ENCODE data around the gene IL20.

DNA sequence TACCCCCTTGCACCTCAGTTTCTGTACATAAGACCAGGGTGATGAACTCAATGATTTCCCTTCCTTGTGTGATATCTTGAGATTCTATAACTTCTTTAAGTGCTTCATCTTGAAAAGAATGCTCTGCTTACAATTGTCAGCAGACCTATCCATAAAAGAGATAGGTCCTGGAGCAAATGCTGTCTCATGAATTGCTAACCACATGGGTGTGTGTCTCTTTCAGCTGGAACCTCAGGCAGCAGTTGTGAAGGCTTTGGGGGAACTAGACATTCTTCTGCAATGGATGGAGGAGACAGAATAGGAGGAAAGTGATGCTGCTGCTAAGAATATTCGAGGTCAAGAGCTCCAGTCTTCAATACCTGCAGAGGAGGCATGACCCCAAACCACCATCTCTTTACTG, 2.8 kb downstream of the IL20 start:
- no peak for TF ChIP-seq CEBPB (IDR thresholded peaks at IDR 0.05)
- TF ChIP-seq TEAD4 (IDR thresholded peaks at IDR 0.05) = no peak
- TF ChIP-seq, protein P1, sequence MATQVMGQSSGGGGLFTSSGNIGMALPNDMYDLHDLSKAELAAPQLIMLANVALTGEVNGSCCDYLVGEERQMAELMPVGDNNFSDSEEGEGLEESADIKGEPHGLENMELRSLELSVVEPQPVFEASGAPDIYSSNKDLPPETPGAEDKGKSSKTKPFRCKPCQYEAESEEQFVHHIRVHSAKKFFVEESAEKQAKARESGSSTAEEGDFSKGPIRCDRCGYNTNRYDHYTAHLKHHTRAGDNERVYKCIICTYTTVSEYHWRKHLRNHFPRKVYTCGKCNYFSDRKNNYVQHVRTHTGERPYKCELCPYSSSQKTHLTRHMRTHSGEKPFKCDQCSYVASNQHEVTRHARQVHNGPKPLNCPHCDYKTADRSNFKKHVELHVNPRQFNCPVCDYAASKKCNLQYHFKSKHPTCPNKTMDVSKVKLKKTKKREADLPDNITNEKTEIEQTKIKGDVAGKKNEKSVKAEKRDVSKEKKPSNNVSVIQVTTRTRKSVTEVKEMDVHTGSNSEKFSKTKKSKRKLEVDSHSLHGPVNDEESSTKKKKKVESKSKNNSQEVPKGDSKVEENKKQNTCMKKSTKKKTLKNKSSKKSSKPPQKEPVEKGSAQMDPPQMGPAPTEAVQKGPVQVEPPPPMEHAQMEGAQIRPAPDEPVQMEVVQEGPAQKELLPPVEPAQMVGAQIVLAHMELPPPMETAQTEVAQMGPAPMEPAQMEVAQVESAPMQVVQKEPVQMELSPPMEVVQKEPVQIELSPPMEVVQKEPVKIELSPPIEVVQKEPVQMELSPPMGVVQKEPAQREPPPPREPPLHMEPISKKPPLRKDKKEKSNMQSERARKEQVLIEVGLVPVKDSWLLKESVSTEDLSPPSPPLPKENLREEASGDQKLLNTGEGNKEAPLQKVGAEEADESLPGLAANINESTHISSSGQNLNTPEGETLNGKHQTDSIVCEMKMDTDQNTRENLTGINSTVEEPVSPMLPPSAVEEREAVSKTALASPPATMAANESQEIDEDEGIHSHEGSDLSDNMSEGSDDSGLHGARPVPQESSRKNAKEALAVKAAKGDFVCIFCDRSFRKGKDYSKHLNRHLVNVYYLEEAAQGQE (IDR thresholded peaks at IDR 0.05; ENCODE audit: low read depth) = no peak
- no peak for TF ChIP-seq EP300 (IDR thresholded peaks at IDR 0.05; ENCODE audit: borderline replicate concordance)
- no peak for TF ChIP-seq TAF1 (IDR thresholded peaks at IDR 0.05; ENCODE audit: low read depth)
